DOHH2 (cell line): ENCODE results near the gene LNX1.

Experiments used
- CTCF ChIP-seq: fragments of 200-600 bp; sonication (generic); IDR thresholded peaks from one replicate; pipeline ENCODE4 v1.5.1; 2014; ENCODE audit warnings: antibody characterized with exemption, mild to moderate bottlenecking, low read depth, low read length; ENCODE audit not compliant: poor library complexity, severe bottlenecking
- EZH2phosphoT487 ChIP-seq: fragments of 200-600 bp; sonication (generic); IDR thresholded peaks from 2 replicates; pipeline ENCODE4 v1.6.1; 2017; ENCODE audit warnings: borderline replicate concordance, mild to moderate bottlenecking, antibody characterized with exemption, low read length, moderate library complexity, mixed read lengths

- TF ChIP-seq CTCF (no peak), EZH2phosphoT487 (no peak)
These were observed 24.9 kb upstream of the LNX1 start for GRCh38 chr4:53616219-53616618.
